K562 (cell line): ENCODE measurements around the gene NFKB2. TPM values are rescaled to one million over a fixed set of nuclear protein-coding genes. Genes with fewer than 3 reads are reported as not detected.

Experiments used
- ARID1B ChIP-seq: fragments of 450-650 bp; IDR thresholded peaks from 2 replicates; pipeline ENCODE4 v1.6.1; 2016; ENCODE audit warnings: antibody characterized with exemption, mild to moderate bottlenecking, inconsistent platforms
- BRF1 ChIP-seq: IDR thresholded peaks from 3 replicates; pipeline ENCODE4 v1.6.1; 2011; ENCODE audit warnings: borderline replicate concordance, mild to moderate bottlenecking; ENCODE audit not compliant: insufficient read length; ENCODE audit errors: extremely low read depth
- CBFB ChIP-seq: sonication (generic); formaldehyde crosslinking; IDR thresholded peaks from 2 replicates; pipeline ENCODE4 v1.4.0; 2020; ENCODE audit warnings: mild to moderate bottlenecking, missing genetic modification reagents
- E2F3 ChIP-seq: fragments of 250-450 bp; sonication (Bioruptor Pico); IDR thresholded peaks from 2 replicates; pipeline ENCODE4 v1.4.0; 2020; ENCODE audit warnings: mild to moderate bottlenecking
- ELF1 ChIP-seq: fragments of 200-800 bp; sonication (Bioruptor generic); IDR thresholded peaks from 2 replicates; pipeline ENCODE4 v1.6.1; 2016; ENCODE audit warnings: missing genetic modification characterization, missing compliant biosample characterization
- ELF2 ChIP-seq: fragments of 250-450 bp; sonication (Bioruptor Pico); IDR thresholded peaks from 2 replicates; pipeline ENCODE4 v1.5.0; 2021; ENCODE audit warnings: mild to moderate bottlenecking
- HCFC1 ChIP-seq: IDR thresholded peaks from 2 replicates; pipeline ENCODE4 v1.6.1; 2012; ENCODE audit warnings: low read depth, low read length, improper control_type of control experiment
- HDAC6 ChIP-seq: IDR thresholded peaks from 2 replicates; pipeline ENCODE4 v1.6.1; 2012; ENCODE audit warnings: low read depth, mild to moderate bottlenecking, control low read depth, inconsistent platforms, low read length, moderate library complexity
- HDAC8 ChIP-seq: fragments of 450-650 bp; IDR thresholded peaks from 2 replicates; pipeline ENCODE4 v1.6.1; 2016; ENCODE audit warnings: mild to moderate bottlenecking, missing genetic modification characterization, moderate library complexity, missing compliant biosample characterization
- HLTF ChIP-seq: fragments of 450-650 bp; IDR thresholded peaks from 2 replicates; pipeline ENCODE4 v1.6.1; 2016
- ILK ChIP-seq: fragments of 450-650 bp; IDR thresholded peaks from 2 replicates; pipeline ENCODE4 v1.6.1; 2016; ENCODE audit warnings: missing genetic modification characterization, low read depth, mild to moderate bottlenecking, missing compliant biosample characterization, moderate library complexity, borderline replicate concordance
- JUN ChIP-seq, 2 experiments: sonication (generic) in 1 of 2; formaldehyde crosslinking in 1 of 2; IDR thresholded peaks; 2 replicates each; pipeline versions ENCODE4 v1.6.1 to v1.8.0; 2012 to 2022; ENCODE audit warnings: borderline replicate concordance in 2 of 2, mild to moderate bottlenecking in 2 of 2, improper control_type of control experiment in 1 of 2, low read depth in 1 of 2, low read length in 1 of 2, missing genetic modification reagents in 1 of 2
- JUND ChIP-seq, 2 experiments: IDR thresholded peaks; 2 replicates in 1 of 2; 3 replicates in 1 of 2; pipeline ENCODE4 v1.6.1; 2011; ENCODE audit warnings: borderline replicate concordance in 2 of 2, low read depth in 2 of 2, low read length in 2 of 2, improper control_type of control experiment in 1 of 2, missing biosample characterization in 1 of 2, missing genetic modification characterization in 1 of 2, missing genetic modification reagents in 1 of 2
- MTA1 ChIP-seq: fragments of 450-650 bp; IDR thresholded peaks from 2 replicates; pipeline ENCODE4 v1.6.1; 2017; ENCODE audit warnings: borderline replicate concordance
- PCBP1 ChIP-seq: fragments of 200-400 bp; formaldehyde crosslinking; IDR thresholded peaks from 2 replicates; pipeline ENCODE4 v1.6.1; 2018; ENCODE audit warnings: mild to moderate bottlenecking, low read depth, low read length; ENCODE audit not compliant: poor library complexity, severe bottlenecking
- POLR2G ChIP-seq: fragments of 200-400 bp; formaldehyde crosslinking; IDR thresholded peaks from 2 replicates; pipeline ENCODE4 v1.6.1; 2017; ENCODE audit warnings: low read depth, mild to moderate bottlenecking, antibody characterized with exemption, low read length, moderate library complexity
- POLR3A ChIP-seq: IDR thresholded peaks from 2 replicates; pipeline ENCODE4 v1.6.1; 2011; ENCODE audit warnings: borderline replicate concordance, mild to moderate bottlenecking, moderate library complexity; ENCODE audit not compliant: insufficient read length, insufficient read depth; ENCODE audit errors: extremely low read depth
- PPARD ChIP-seq: fragments of 250-450 bp; sonication (Bioruptor Pico); IDR thresholded peaks from 2 replicates; pipeline ENCODE4 v1.8.0; 2022; ENCODE audit warnings: inconsistent platforms, mild to moderate bottlenecking, moderate library complexity
- RFX1 ChIP-seq: fragments of 450-650 bp; IDR thresholded peaks from 2 replicates; pipeline ENCODE4 v1.6.1; 2016; ENCODE audit warnings: mild to moderate bottlenecking, moderate library complexity
- RUNX1 ChIP-seq: sonication (generic); IDR thresholded peaks from 2 replicates; pipeline ENCODE4 v1.6.1; 2016; ENCODE audit warnings: antibody characterized with exemption, low read depth
- SPI1 ChIP-seq: IDR thresholded peaks from 2 replicates; pipeline ENCODE4 v1.6.1; 2011; ENCODE audit warnings: low read depth, low read length, control low read depth, borderline replicate concordance
- SREBF1 ChIP-seq: fragments of 150-350 bp; IDR thresholded peaks from 2 replicates; pipeline ENCODE4 v1.6.1; 2014; ENCODE audit warnings: antibody characterized with exemption, low read depth, low read length, borderline replicate concordance
- TCF3 ChIP-seq: sonication (generic); formaldehyde crosslinking; IDR thresholded peaks from 2 replicates; pipeline ENCODE4 v1.4.0; 2020; ENCODE audit warnings: mild to moderate bottlenecking, missing genetic modification reagents
- TEAD4 ChIP-seq, 2 experiments: sonication (generic) in 1 of 2; formaldehyde crosslinking in 1 of 2; IDR thresholded peaks; 2 replicates each; pipeline versions ENCODE4 v1.6.1 to v1.8.0; 2012 to 2022; ENCODE audit warnings: borderline replicate concordance in 1 of 2, inconsistent platforms in 1 of 2, low read length in 1 of 2, mild to moderate bottlenecking in 1 of 2, missing genetic modification reagents in 1 of 2
- ZC3H4 ChIP-seq: sonication (generic); formaldehyde crosslinking; IDR thresholded peaks from 2 replicates; pipeline ENCODE4 v1.9.0; 2021; ENCODE audit warnings: missing genetic modification reagents, borderline replicate concordance
- ZNF124 ChIP-seq: sonication (generic); formaldehyde crosslinking; IDR thresholded peaks from 2 replicates; pipeline ENCODE4 v1.8.1; 2022; ENCODE audit warnings: missing genetic modification reagents
- ZNF23 ChIP-seq: fragments of 250-450 bp; sonication (Bioruptor Pico); IDR thresholded peaks from 2 replicates; pipeline ENCODE4 v1.4.0; 2020; ENCODE audit warnings: mild to moderate bottlenecking
- ZNF41 ChIP-seq: fragments of 250-450 bp; sonication (Bioruptor Pico); conservative IDR thresholded peaks from 2 replicates; pipeline ENCODE4 v1.4.0; 2020; ENCODE audit warnings: mild to moderate bottlenecking
- ZNF75A ChIP-seq: fragments of 450-650 bp; formaldehyde crosslinking; IDR thresholded peaks from 2 replicates; pipeline ENCODE4 v1.4.0; 2020; ENCODE audit warnings: mild to moderate bottlenecking
- ZNF76 ChIP-seq: fragments of 250-450 bp; sonication (Bioruptor Pico); IDR thresholded peaks from 2 replicates; pipeline ENCODE4 v1.4.0; 2020; ENCODE audit warnings: mild to moderate bottlenecking, moderate library complexity, borderline replicate concordance
- ZNF77 ChIP-seq: fragments of 250-450 bp; sonication (Bioruptor Pico); IDR thresholded peaks from 2 replicates; pipeline ENCODE4 v1.5.0; 2020
- polyA plus RNA-seq, 8 experiments: library from polyadenylated mRNA; depleted of rRNA in 4 of 8; stranded (reverse) in 5 of 8; unstranded in 3 of 8; fragments of >200 nt; fragmentation: Nextera tagmentation in 2 of 8; fragmentation: Illumina TruSeq in 1 of 8; extraction: Ambion mirVana in 2 of 8; extraction: Trizol in 1 of 8; gene quantifications; 2 replicates each; pipeline versions ENCODE4 v1.2.1 to v1.2.3, GENCODE V29; 2011 to 2014; ENCODE audit warnings: inconsistent platforms in 1 of 8, missing spikeins in 1 of 8
- total RNA-seq, 7 experiments: library from RNA; depleted of rRNA in 6 of 7; stranded (reverse); fragments of >200 nt in 6 of 7; fragmentation: Illumina TruSeq in 2 of 7; extraction: Trizol in 2 of 7; gene quantifications; 2 replicates each; pipeline versions ENCODE4 v1.2.1 to v1.2.3, GENCODE V29; 2011 to 2021; ENCODE audit warnings: low replicate concordance in 1 of 7

Gene NFKB2
- total and polyA plus RNA-seq, 9 of the 15 experiments (the other 6 are each of a cell fraction or from before 2014, with no cell fraction given) = 0.07 to 20.3 (median 7.9) TPM

- TF ChIP-seq MTA1 = no peak
- TF ChIP-seq ZNF75A = no peak
- 0 out of 2 replicates have a peak, but pooled peaks have one; percentile 22 for TF ChIP-seq E2F3 (CRISPR knock-in tag)
- no peak for TF ChIP-seq BRF1
- no peak for TF ChIP-seq TEAD4 (IDR thresholded peaks at IDR 0.05; ENCODE audit: low read length)
- TF ChIP-seq TEAD4 (CRISPR knock-in tag; IDR thresholded peaks at IDR 0.05; ENCODE audit: borderline replicate concordance) = no peak; the same call in 1 of the 2 replicates
- TF ChIP-seq JUND (IDR thresholded peaks at IDR 0.05; ENCODE audit: borderline replicate concordance, low read depth, low read length) = no peak
- TF ChIP-seq JUND (tag; IDR thresholded peaks at IDR 0.05; ENCODE audit: borderline replicate concordance, low read depth, low read length) = no peak; the same call in 2 of the 3 replicates
- TF ChIP-seq ELF1 = no peak; the same call in 1 of the 2 replicates
- no peak for TF ChIP-seq SPI1
- no peak for TF ChIP-seq HLTF
- no peak for TF ChIP-seq RUNX1
- peak; percentile 13; the same call in 1 of the 2 replicates for TF ChIP-seq JUN (IDR thresholded peaks at IDR 0.05; ENCODE audit: borderline replicate concordance, low read depth, low read length)
- peak; percentile 68; the same call in 1 of the 2 replicates for TF ChIP-seq JUN (CRISPR knock-in tag; IDR thresholded peaks at IDR 0.05; ENCODE audit: borderline replicate concordance)
- no peak for TF ChIP-seq ILK (tag)
- TF ChIP-seq PCBP1 = no peak
- no peak for TF ChIP-seq ZNF124
- peak; percentile 23; the same call in 1 of the 2 replicates for TF ChIP-seq ZC3H4 (CRISPR knock-in tag)
- TF ChIP-seq HDAC8 (tag) = 0 out of 2 replicates have a peak, but pooled peaks have one; percentile 27
- TF ChIP-seq ZNF76 (CRISPR knock-in tag) = no peak; the same call in 1 of the 2 replicates
- TF ChIP-seq SREBF1 = no peak
- no peak for TF ChIP-seq ELF2 (CRISPR knock-in tag)
- no peak for TF ChIP-seq HCFC1
- TF ChIP-seq ZNF23 (CRISPR knock-in tag) = no peak
- no peak for TF ChIP-seq HDAC6
- TF ChIP-seq POLR3A = no peak
- no peak for TF ChIP-seq PPARD
- peak; percentile 66; the same call in 1 of the 2 replicates for TF ChIP-seq CBFB
- no peak; the same call in 1 of the 2 replicates for TF ChIP-seq TCF3
- TF ChIP-seq ZNF77 (CRISPR knock-in tag) = no peak
- TF ChIP-seq RFX1 = no peak
- TF ChIP-seq ARID1B = no peak
- TF ChIP-seq POLR2G = peak; percentile 81
- TF ChIP-seq ZNF41 (CRISPR knock-in tag) = no peak
Observed at GRCh38 chr10:102450374-102451104, 55.0 kb downstream of the NFKB2 start (continued).
